HG03095 (cell line): ENCODE results near the gene TOP3B.

Experiments used
- ATAC-seq: cut with Tn5 transposase; IDR thresholded peaks from one replicate; pipeline ENCODE4 v1.9.1; 2021; ENCODE audit warnings: moderate library complexity; ENCODE audit not compliant: unreplicated experiment

The TOP3B gene

GRCh38 chr22:21963286-21963685, 19.3 kb downstream of the TOP3B start:
- ATAC-seq: no peak

GRCh38 chr22:21962655-21962949, 20.0 kb downstream of the TOP3B start:
- no peak for ATAC-seq

- no peak for ATAC-seq
These were observed 20.5 kb downstream of the TOP3B start for GRCh38 chr22:21961886-21962654.

- no peak for ATAC-seq
These were observed 21.3 kb downstream of the TOP3B start for GRCh38 chr22:21961127-21961867.

- no peak for ATAC-seq
These were observed 22.1 kb downstream of the TOP3B start for GRCh38 chr22:21960200-21961126.

- no peak for ATAC-seq
These were observed 23.1 kb downstream of the TOP3B start for GRCh38 chr22:21959274-21960074.

GRCh38 chr22:21958360-21959273, 24.0 kb downstream of the TOP3B start:
- no peak for ATAC-seq

- peak; percentile 58 for ATAC-seq
These were observed 29.7 kb downstream of the TOP3B start, which contains the start of gene PPM1F for GRCh38 chr22:21952586-21953571. TSS of gene PPM1F (minus strand) at chr22:21952848. CDS start at chr22:21946048, 6,800 bp downstream.

- ATAC-seq: no peak
These were observed 30.6 kb downstream of the TOP3B start for GRCh38 chr22:21951931-21952465.

GRCh38 chr22:21951062-21951461, 31.5 kb downstream of the TOP3B start:
- ATAC-seq: no peak

- ATAC-seq: no peak
These were observed 32.6 kb downstream of the TOP3B start for GRCh38 chr22:21949948-21950347.

- ATAC-seq: no peak
These were observed 33.0 kb downstream of the TOP3B start for GRCh38 chr22:21949569-21949918.

- no peak for ATAC-seq
These were observed 33.6 kb downstream of the TOP3B start for GRCh38 chr22:21948824-21949568.

- no peak for ATAC-seq
These were observed 34.2 kb downstream of the TOP3B start for GRCh38 chr22:21948390-21948789.

- ATAC-seq: no peak
These were observed 35.3 kb downstream of the TOP3B start for GRCh38 chr22:21947040-21948014.

- ATAC-seq: no peak
These were observed 36.2 kb downstream of the TOP3B start for GRCh38 chr22:21946262-21946925.
